Lower lobe of right lung (tissue), 2 donors: ENCODE results near the gene KRT73. TPM values are rescaled to one million over a fixed set of nuclear protein-coding genes. Genes with fewer than 3 reads are reported as not detected.

Experiments used
- ATAC-seq, 2 donors: fragments of 200-7000 bp; cut with Tn5 transposase; one replicate each; pipeline ENCODE4 v1.9.1; 2020 to 2022; ENCODE audit warnings: mild to moderate bottlenecking in 2 of 2, moderate library complexity in 2 of 2
- DNase-seq: peaks from one replicate; pipeline ENCODE4 v3.0.0-alpha.2; 2020
- H3K27ac ChIP-seq: fragments of 200-600 bp; one replicate; pipeline ENCODE4 v1.8.0; 2022
- H3K27me3 ChIP-seq: fragments of 200-600 bp; one replicate; pipeline ENCODE4 v1.8.0; 2022; ENCODE audit warnings: low read depth
- H3K36me3 ChIP-seq: fragments of 200-600 bp; one replicate; pipeline ENCODE4 v1.8.0; 2022; ENCODE audit warnings: mild to moderate bottlenecking
- H3K4me1 ChIP-seq: fragments of 200-600 bp; one replicate; pipeline ENCODE4 v1.8.0; 2022
- H3K4me3 ChIP-seq: fragments of 200-600 bp; one replicate; pipeline ENCODE4 v1.8.0; 2022; ENCODE audit warnings: mild to moderate bottlenecking
- H3K9me3 ChIP-seq: fragments of 200-600 bp; one replicate; pipeline ENCODE4 v1.8.0; 2022
- intact Hi-C: fragments of 100-400 bp; cut with DNase I; formaldehyde crosslinking; loops from one replicate; pipeline ENCODE4 v1.11.0; 2022
- total RNA-seq: library from RNA; stranded (reverse); fragmentation: NEBNext Ultra II Directional; extraction: Animal tissue kit (Norgen Biotek cat#: 25700); gene quantifications from one replicate; pipeline ENCODE4 v1.2.1, GENCODE V29; 2021
- TF ChIP-seq, protein P1 (sequence below): fragments of 200-600 bp; IDR thresholded peaks from one replicate; pipeline ENCODE4 v1.8.0; 2022; ENCODE audit warnings: antibody characterized with exemption, mild to moderate bottlenecking
- donor health status: DM: no; HTN: yes; CAD: no; lungs with severe emphysema.

KRT73 gene
- total RNA-seq, 1 donor from 2014 or later, result not detected

DNA sequence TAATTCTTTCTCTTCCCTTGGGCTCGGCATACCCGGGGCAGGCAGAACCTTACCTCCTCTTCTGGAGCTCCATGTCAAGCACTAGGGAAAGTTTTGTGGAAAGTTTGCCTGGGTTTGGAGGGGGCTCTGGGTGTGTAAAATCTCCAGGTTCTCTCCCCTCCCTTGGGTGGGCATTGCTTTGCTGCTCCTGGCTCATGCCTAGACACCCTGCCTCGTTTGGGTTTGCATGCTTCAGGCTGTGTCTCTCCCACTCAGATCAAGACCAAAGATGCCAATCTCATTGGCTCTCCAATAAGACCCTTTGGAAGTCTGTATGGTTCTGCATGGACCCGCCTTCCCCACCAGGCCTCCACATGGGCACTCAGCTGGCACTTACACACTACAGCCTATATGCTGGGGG is 39.8 kb upstream of the KRT73 start:
- intact Hi-C loops, result no loop called here
- H3K36me3 ChIP-seq, result no peaks in the 10 kb centered on the region
- no peaks in the 10 kb centered on the region for H3K9me3 ChIP-seq
- H3K27ac ChIP-seq, result no peak overlapping the region
- no peaks in the 10 kb centered on the region for H3K27me3 ChIP-seq
- TF ChIP-seq, protein P1, sequence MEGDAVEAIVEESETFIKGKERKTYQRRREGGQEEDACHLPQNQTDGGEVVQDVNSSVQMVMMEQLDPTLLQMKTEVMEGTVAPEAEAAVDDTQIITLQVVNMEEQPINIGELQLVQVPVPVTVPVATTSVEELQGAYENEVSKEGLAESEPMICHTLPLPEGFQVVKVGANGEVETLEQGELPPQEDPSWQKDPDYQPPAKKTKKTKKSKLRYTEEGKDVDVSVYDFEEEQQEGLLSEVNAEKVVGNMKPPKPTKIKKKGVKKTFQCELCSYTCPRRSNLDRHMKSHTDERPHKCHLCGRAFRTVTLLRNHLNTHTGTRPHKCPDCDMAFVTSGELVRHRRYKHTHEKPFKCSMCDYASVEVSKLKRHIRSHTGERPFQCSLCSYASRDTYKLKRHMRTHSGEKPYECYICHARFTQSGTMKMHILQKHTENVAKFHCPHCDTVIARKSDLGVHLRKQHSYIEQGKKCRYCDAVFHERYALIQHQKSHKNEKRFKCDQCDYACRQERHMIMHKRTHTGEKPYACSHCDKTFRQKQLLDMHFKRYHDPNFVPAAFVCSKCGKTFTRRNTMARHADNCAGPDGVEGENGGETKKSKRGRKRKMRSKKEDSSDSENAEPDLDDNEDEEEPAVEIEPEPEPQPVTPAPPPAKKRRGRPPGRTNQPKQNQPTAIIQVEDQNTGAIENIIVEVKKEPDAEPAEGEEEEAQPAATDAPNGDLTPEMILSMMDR, result no peak
- ATAC-seq (no peak), DNase-seq (no peak)
- H3K4me3 ChIP-seq, result no peak overlapping the region
- H3K4me1 ChIP-seq, result no peaks in the 10 kb centered on the region

DNA sequence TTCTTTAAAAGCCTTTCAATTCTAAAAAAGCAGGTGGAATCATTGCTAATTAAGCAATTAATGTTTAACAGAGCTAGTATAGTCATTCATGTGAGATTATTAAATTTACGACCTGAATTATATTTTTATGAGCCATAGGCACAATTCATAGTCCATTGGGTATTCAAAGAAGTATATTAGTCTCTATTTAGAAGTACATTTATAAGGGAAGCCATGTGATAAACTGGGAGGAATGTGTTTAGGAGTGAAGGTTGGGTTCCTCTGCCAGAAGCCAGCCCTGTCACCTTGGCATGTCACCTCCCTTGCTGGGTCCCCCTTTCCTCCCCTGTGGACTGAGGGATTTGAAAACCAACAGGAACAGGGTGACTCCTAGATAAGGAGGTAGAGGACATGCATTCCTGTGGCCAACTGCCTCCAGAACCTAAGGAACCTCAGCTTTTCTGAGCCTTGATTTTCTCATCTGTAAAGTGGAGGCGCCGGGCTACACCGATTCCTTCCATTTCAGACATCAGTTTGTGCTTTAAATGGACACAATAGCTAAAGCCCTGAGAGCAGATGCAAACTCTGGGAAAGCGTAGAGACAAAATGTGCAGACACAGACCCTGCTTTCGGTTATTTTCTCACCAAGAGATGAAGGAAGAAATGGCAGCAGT is 39.0 kb upstream of the KRT73 start:
- Histone ChIP-seq H3K9me3 (no peaks in the 10 kb centered on the region), H3K4me3 (no peak overlapping the region), H3K4me1 (no peaks in the 10 kb centered on the region), H3K27me3 (peaks cover 1% of the 10 kb centered on the region), H3K27ac (no peak overlapping the region), H3K36me3 (no peaks in the 10 kb centered on the region)
- DNase-seq (no peak), ATAC-seq (no peak)
- intact Hi-C loops, result no loop called here
- TF ChIP-seq, protein P1, result no peak

DNA sequence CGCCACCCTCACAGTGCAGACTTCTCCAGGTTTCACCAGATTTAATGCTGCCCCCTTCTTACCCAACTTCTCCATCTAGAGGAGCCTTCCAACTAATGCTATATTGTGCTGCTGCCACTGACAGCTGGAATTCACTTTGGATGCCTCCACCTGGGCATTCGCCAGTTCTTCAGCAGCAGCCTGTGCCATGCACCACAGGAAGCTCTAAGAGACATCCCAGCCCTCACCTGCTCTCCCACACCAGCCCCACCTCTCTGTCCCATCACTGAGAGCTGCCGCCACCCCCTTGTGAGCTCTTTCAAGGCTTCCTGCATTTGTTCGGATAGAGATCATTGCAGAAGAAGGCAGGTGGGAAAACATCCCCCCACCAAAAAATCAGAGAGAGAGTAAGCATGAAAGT is 38.3 kb upstream of the KRT73 start:
- TF ChIP-seq, protein P1, result no peak
- no peak overlapping the region for H3K27ac ChIP-seq
- no peak overlapping the region for H3K4me3 ChIP-seq
- no peaks in the 10 kb centered on the region for H3K4me1 ChIP-seq
- DNase-seq, result no peak
- H3K9me3 ChIP-seq, result no peaks in the 10 kb centered on the region
- intact Hi-C loops, result no loop called here
- no peak for ATAC-seq
- peaks cover 4% of the 10 kb centered on the region for H3K27me3 ChIP-seq
- H3K36me3 ChIP-seq, result no peaks in the 10 kb centered on the region

DNA sequence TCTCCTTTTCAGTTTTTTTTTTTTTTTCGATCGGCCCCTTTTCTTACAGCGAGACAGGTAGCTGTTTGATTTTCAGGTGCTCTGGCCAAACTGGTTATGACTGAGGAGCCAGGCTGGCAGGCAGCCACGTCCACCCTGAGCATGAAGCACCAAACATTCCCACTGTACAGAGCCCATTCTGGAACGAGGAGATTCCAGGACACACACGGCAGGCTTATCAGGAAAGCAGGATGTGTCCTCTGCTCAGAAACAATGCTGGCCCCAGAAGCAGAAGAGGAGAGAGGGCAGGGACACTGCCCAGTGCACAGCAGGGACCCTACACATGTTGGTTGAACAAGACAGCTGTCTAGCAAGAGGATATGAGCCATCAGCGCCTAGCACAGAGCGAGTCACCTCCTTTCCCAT is 37.4 kb upstream of the KRT73 start:
- no peaks in the 10 kb centered on the region for H3K4me1 ChIP-seq
- no peak overlapping the region for H3K4me3 ChIP-seq
- H3K36me3 ChIP-seq, result no peaks in the 10 kb centered on the region
- peaks cover 4% of the 10 kb centered on the region for H3K27me3 ChIP-seq
- DNase-seq, result peak; percentile 60
- ATAC-seq, result peak; percentile 48 to 65
- H3K27ac ChIP-seq, result no peak overlapping the region
- H3K9me3 ChIP-seq, result no peaks in the 10 kb centered on the region
- TF ChIP-seq, protein P1, result no peak
- intact Hi-C loops, result no loop called here

DNA sequence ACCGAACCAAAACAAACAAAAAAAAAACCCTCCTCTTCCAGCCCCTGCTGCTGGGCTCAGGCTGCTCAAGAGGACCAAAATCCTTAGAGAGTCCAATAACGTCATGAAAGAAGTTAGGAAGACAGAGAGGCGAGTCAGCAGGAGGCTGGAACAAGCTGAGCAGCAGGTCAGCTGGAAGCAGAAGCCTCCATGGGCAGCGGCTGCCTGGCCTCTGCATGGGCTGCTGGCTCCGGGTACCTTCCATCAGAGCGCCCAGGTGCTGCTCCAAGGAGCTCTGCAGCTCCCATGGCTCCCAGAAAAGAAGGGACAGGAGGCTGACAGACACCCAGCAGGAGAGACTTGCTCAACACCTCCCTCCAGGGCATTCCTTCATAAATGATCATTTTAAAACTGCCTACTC is 36.9 kb upstream of the KRT73 start:
- no peaks in the 10 kb centered on the region for H3K4me1 ChIP-seq
- no peaks in the 10 kb centered on the region for H3K9me3 ChIP-seq
- H3K27me3 ChIP-seq, result peaks cover 4% of the 10 kb centered on the region
- no peak overlapping the region for H3K27ac ChIP-seq
- ATAC-seq (peak in 1 of 2 donors; percentile 35), DNase-seq (no peak)
- TF ChIP-seq, protein P1, result no peak
- no peak overlapping the region for H3K4me3 ChIP-seq
- intact Hi-C loops, result no loop called here
- no peaks in the 10 kb centered on the region for H3K36me3 ChIP-seq
